ENCODE measurements around the gene CPN1. TPM values are rescaled to one million over a fixed set of nuclear protein-coding genes. Genes with fewer than 3 reads are reported as not detected.

The CPN1 gene
- total and polyA plus RNA-seq, 8 donors: not detected

GRCh38 chr10:100046021-100046486 lies 35.6 kb downstream of the CPN1 start:
- Histone ChIP-seq H3K9me3 (no peaks in the 10 kb centered on the region), H3K36me3 (no peaks in the 10 kb centered on the region), H3K4me3 (no peak overlapping the region), H3K4me1 (peaks cover 0 to 25% (median 6%) of the 10 kb centered on the region in 4 donors), H3K27ac (no peak overlapping the region), H3K27me3 (no peaks in the 10 kb centered on the region)
- intact Hi-C loops (cut with DNase I; ENCODE audit: low total_unique reads): no loop called here
- DNase-seq: peak; percentile 90 to 94
- TF ChIP-seq CTCF (IDR thresholded peaks at IDR 0.05) (peak in 6 of 7 experiments; percentile 24 to 95 (median 90)), POLR2A (IDR thresholded peaks at IDR 0.05) (no peak), POLR2AphosphoS5 (IDR thresholded peaks at IDR 0.05) (peak in 1 of 3 donors; percentile 62), EP300 (IDR thresholded peaks at IDR 0.05) (no peak)
- 14 to 24% (median 16%) methylated on average over 4 to 7 of the region's 7 CpGs for WGBS, 5 donors

- DNase-seq: no peak
- TF ChIP-seq POLR2A (IDR thresholded peaks at IDR 0.05) (no peak), CTCF (IDR thresholded peaks at IDR 0.05) (no peak), EP300 (IDR thresholded peaks at IDR 0.05) (no peak), POLR2AphosphoS5 (IDR thresholded peaks at IDR 0.05) (no peak)
These were observed 36.1 kb downstream of the CPN1 start for GRCh38 chr10:100045592-100045991.

GRCh38 chr10:100043796-100044195 lies 37.9 kb downstream of the CPN1 start:
- Histone ChIP-seq H3K27me3 (no peaks in the 10 kb centered on the region), H3K4me3 (no peak overlapping the region), H3K36me3 (no peaks in the 10 kb centered on the region), H3K9me3 (no peaks in the 10 kb centered on the region), H3K4me1 (peaks cover 0 to 29% (median 7%) of the 10 kb centered on the region in 4 donors), H3K27ac (peak overlapping the region in 3 of 5 donors; percentile 50 to 75 (median 68))
- DNase-seq: peak in 1 of 2 donors; percentile 30
- WGBS, 5 donors: 42 to 65% (median 46%) methylated on average over 3 of the region's 3 CpGs
- intact Hi-C loops (cut with DNase I; ENCODE audit: low total_unique reads): no loop called here
- no peak for TF ChIP-seq POLR2A (IDR thresholded peaks at IDR 0.05)
- TF ChIP-seq EP300 (IDR thresholded peaks at IDR 0.05): no peak
- TF ChIP-seq CTCF (IDR thresholded peaks at IDR 0.05): no peak
- TF ChIP-seq POLR2AphosphoS5 (IDR thresholded peaks at IDR 0.05): no peak

More at GRCh38 chr10:100045592-100045991, 36.1 kb downstream of the CPN1 start:
- no peaks in the 10 kb centered on the region for H3K36me3 ChIP-seq
- H3K4me3 ChIP-seq: no peak overlapping the region
- H3K27ac ChIP-seq: no peak overlapping the region
- intact Hi-C loops (cut with DNase I; ENCODE audit: low total_unique reads): no loop called here
- WGBS, 5 donors: 55 to 64% (median 63%) methylated on average over 2 of the region's 2 CpGs
- no peaks in the 10 kb centered on the region for H3K9me3 ChIP-seq
- H3K27me3 ChIP-seq: no peaks in the 10 kb centered on the region
- H3K4me1 ChIP-seq: peaks cover 0 to 25% (median 6%) of the 10 kb centered on the region in 4 donors

- intact Hi-C loops (cut with DNase I; ENCODE audit: low total_unique reads): no loop called here
These were observed 38.3 kb downstream of the CPN1 start for GRCh38 chr10:100043344-100043743.

More at GRCh38 chr10:100043344-100043743, 38.3 kb downstream of the CPN1 start:
- Histone ChIP-seq H3K27me3 (no peaks in the 10 kb centered on the region), H3K4me3 (no peak overlapping the region), H3K4me1 (peaks cover 0 to 34% (median 8%) of the 10 kb centered on the region in 4 donors), H3K9me3 (no peaks in the 10 kb centered on the region), H3K36me3 (no peaks in the 10 kb centered on the region), H3K27ac (peak overlapping the region in 3 of 5 donors; percentile 50 to 75 (median 68))
- TF ChIP-seq EP300 (IDR thresholded peaks at IDR 0.05): no peak
- no peak for TF ChIP-seq POLR2AphosphoS5 (IDR thresholded peaks at IDR 0.05)
- TF ChIP-seq POLR2A (IDR thresholded peaks at IDR 0.05): no peak
- no peak for TF ChIP-seq CTCF (IDR thresholded peaks at IDR 0.05)
- DNase-seq: peak in 1 of 2 donors; percentile 31
- WGBS, 5 donors: 53 to 76% (median 72%) methylated on average over 2 of the region's 2 CpGs

All from stomach (tissue), 9 donors.